ENCODE data around the gene UNC45A.

UNC45A gene

DNA sequence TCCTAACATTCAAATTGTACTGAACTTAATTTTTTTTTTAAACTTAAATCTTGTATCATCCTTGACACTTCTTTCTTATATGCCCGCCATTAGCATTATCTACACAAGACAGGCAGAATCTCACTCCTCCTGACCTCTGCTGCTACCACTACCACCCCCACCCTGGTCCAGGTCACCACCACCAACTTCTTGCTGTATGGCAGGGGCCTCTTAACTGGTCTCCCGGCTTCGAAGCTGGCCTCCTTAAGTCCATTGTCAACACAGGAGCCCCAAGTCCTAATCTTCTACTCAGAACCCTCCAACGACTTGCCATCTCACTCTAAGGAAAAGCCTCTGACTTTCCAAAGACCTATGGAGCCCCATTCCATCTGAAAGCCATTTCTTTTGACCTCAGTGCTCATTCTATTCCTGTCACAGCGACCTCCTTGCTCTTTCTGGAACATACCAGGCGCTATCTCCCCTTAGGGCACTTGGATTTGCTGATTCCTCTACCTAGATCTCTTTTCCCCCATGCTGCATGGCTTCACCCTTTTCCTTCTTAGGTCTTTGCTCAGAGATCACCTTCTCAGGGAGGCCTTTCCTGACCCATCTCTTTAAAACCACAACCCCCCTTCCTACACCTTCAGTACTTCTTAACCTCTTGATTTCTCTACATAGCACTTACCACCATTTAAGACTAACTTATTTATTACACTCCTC lies 56.7 kb downstream of the UNC45A start:
- no peaks in the 10 kb centered on the region for H3K9me3 ChIP-seq (ENCODE audit: control insufficient read depth in 2 of 2, low read length in 2 of 2)
- H3K36me3 ChIP-seq (ENCODE audit: control insufficient read depth in 2 of 2, insufficient read depth in 2 of 2, low read length in 2 of 2): no peaks in the 10 kb centered on the region
- no peak overlapping the region for H3K27ac ChIP-seq (ENCODE audit: low read length)
- no peaks in the 10 kb centered on the region for H3K27me3 ChIP-seq (ENCODE audit: control insufficient read depth in 1 of 2, insufficient read depth in 2 of 2, low read length in 2 of 2)
- H3K4me3 ChIP-seq (ENCODE audit: low read length in 2 of 2): no peak overlapping the region
- no peak overlapping the region for H3K9ac ChIP-seq (ENCODE audit: low read length in 2 of 2)
- H3K4me1 ChIP-seq (ENCODE audit: control insufficient read depth, insufficient read depth, low read length): peaks cover 9% of the 10 kb centered on the region

- H3K9me3 ChIP-seq (ENCODE audit: control insufficient read depth in 2 of 2, low read length in 2 of 2): no peaks in the 10 kb centered on the region
- no peaks in the 10 kb centered on the region for H3K27me3 ChIP-seq (ENCODE audit: control insufficient read depth in 1 of 2, insufficient read depth in 2 of 2, low read length in 2 of 2)
- H3K36me3 ChIP-seq (ENCODE audit: control insufficient read depth in 2 of 2, insufficient read depth in 2 of 2, low read length in 2 of 2): peaks cover 6 to 7% of the 10 kb centered on the region in 2 donors
- H3K4me3 ChIP-seq (ENCODE audit: low read length in 2 of 2): peak overlapping the region; percentile 88 to 91
- peaks cover 9% of the 10 kb centered on the region for H3K4me1 ChIP-seq (ENCODE audit: control insufficient read depth, insufficient read depth, low read length)
- peak overlapping the region; percentile 85 for H3K27ac ChIP-seq (ENCODE audit: low read length)
- H3K9ac ChIP-seq (ENCODE audit: low read length in 2 of 2): peak overlapping the region; percentile 82 to 86
Measured at GRCh38 chr15:90994059-90994416, 59.0 kb downstream of the UNC45A start.

GRCh38 chr15:90994417-90995311 lies 59.6 kb downstream of the UNC45A start, which contains the start of gene PRC1:
Gene PRC1 (minus strand): TSS chr15:90994535. CDS start chr15:90994417, 118 bp downstream.
- peak within 1 kb of the TSS; percentile 85 for H3K27ac ChIP-seq (ENCODE audit: low read length)
- no peaks in the 10 kb centered on the region for H3K27me3 ChIP-seq (ENCODE audit: control insufficient read depth in 1 of 2, insufficient read depth in 2 of 2, low read length in 2 of 2)
- H3K9ac ChIP-seq (ENCODE audit: low read length in 2 of 2): peak within 1 kb of the TSS; percentile 90 to 95

GRCh38 chr15:90998737-90999136 lies 63.7 kb downstream of the UNC45A start:
- Histone ChIP-seq H3K9ac (ENCODE audit: low read length in 2 of 2) (no peak overlapping the region), H3K9me3 (ENCODE audit: control insufficient read depth in 2 of 2, low read length in 2 of 2) (no peaks in the 10 kb centered on the region), H3K4me3 (ENCODE audit: low read length in 2 of 2) (no peak overlapping the region), H3K4me1 (ENCODE audit: control insufficient read depth, insufficient read depth, low read length) (peaks cover 4% of the 10 kb centered on the region), H3K27ac (ENCODE audit: low read length) (no peak overlapping the region), H3K27me3 (ENCODE audit: control insufficient read depth in 1 of 2, insufficient read depth in 2 of 2, low read length in 2 of 2) (no peaks in the 10 kb centered on the region), H3K36me3 (ENCODE audit: control insufficient read depth in 2 of 2, insufficient read depth in 2 of 2, low read length in 2 of 2) (peaks cover 25 to 36% of the 10 kb centered on the region in 2 donors)

More at GRCh38 chr15:90994417-90995311, 59.6 kb downstream of the UNC45A start, which contains the start of gene PRC1:
- Histone ChIP-seq H3K9me3 (ENCODE audit: control insufficient read depth in 2 of 2, low read length in 2 of 2) (no peaks in the 10 kb centered on the region), H3K4me3 (ENCODE audit: low read length in 2 of 2) (peak within 1 kb of the TSS; percentile 88 to 91), H3K36me3 (ENCODE audit: control insufficient read depth in 2 of 2, insufficient read depth in 2 of 2, low read length in 2 of 2) (peaks cover 8 to 11% of the 10 kb centered on the region in 2 donors), H3K4me1 (ENCODE audit: control insufficient read depth, insufficient read depth, low read length) (peaks cover 9% of the 10 kb centered on the region)

GRCh38 chr15:91001209-91001608 lies 66.1 kb downstream of the UNC45A start:
- Histone ChIP-seq H3K9me3 (ENCODE audit: control insufficient read depth in 2 of 2, low read length in 2 of 2) (no peaks in the 10 kb centered on the region), H3K4me1 (ENCODE audit: control insufficient read depth, insufficient read depth, low read length) (no peaks in the 10 kb centered on the region), H3K27me3 (ENCODE audit: control insufficient read depth in 1 of 2, insufficient read depth in 2 of 2, low read length in 2 of 2) (no peaks in the 10 kb centered on the region), H3K36me3 (ENCODE audit: control insufficient read depth in 2 of 2, insufficient read depth in 2 of 2, low read length in 2 of 2) (peaks cover 40 to 54% of the 10 kb centered on the region in 2 donors), H3K9ac (ENCODE audit: low read length in 2 of 2) (no peak overlapping the region), H3K4me3 (ENCODE audit: low read length in 2 of 2) (no peak overlapping the region), H3K27ac (ENCODE audit: low read length) (no peak overlapping the region)

Measured in stomach smooth muscle (tissue), 2 donors.